IMR-90 (cell line): Measurements from ENCODE around the gene AMOTL2. TPM values are rescaled to one million over a fixed set of nuclear protein-coding genes. Genes with fewer than 3 reads are reported as not detected.
A peak's percentile ranks its signal among the peaks of the same experiment; 100 is the strongest.

Experiments
- ATAC-seq: fragments of 200-7000 bp; cut with Tn5 transposase; 2 replicates; pipeline ENCODE4 v1.9.1; 2020; ENCODE audit warnings: low read depth, mild to moderate bottlenecking, moderate library complexity
- BruUV-seq: library from RNA; stranded (reverse); fragments of 400-500 nt; replicated peaks from 2 replicates; lab custom pipeline; 2021; lab: Mats Ljungman, UMichigan
- CTCF ChIA-PET: fragments of 300-600 bp; formaldehyde crosslinking; extraction: SDS; loops from one replicate; lab custom pipeline; 2021; ENCODE audit warnings: antibody characterized with exemption; lab: Yijun Ruan, JAX
- POLR2A ChIA-PET: fragments of 300-600 bp; sonication (Branson Sonifier 250); formaldehyde crosslinking; loops from one replicate; lab custom pipeline; 2022; ENCODE audit warnings: antibody characterized with exemption; ENCODE audit not compliant: unreplicated experiment; lab: Charles Lee
- DNase-seq: peaks from one replicate; pipeline ENCODE4 v3.0.0; 2013
- H2AFZ ChIP-seq: replicated peaks from 2 replicates; pipeline ENCODE3; 2013; ENCODE audit warnings: low read length, mild to moderate bottlenecking; ENCODE audit not compliant: poor library complexity
- H2AK5ac ChIP-seq: 2 replicates; pipeline ENCODE4 v1.6.1; 2013; ENCODE audit warnings: low read depth, low read length, inconsistent platforms
- H2AK9ac ChIP-seq: replicated peaks from 2 replicates; pipeline ENCODE3; 2013; ENCODE audit warnings: mild to moderate bottlenecking, low read depth, low read length, moderate library complexity; ENCODE audit not compliant: poor library complexity
- H2BK120ac ChIP-seq: 2 replicates; pipeline ENCODE4 v1.6.1; 2013; ENCODE audit warnings: low read depth, low read length, inconsistent platforms
- H2BK15ac ChIP-seq: 3 replicates; pipeline ENCODE4 v1.6.1; 2013; ENCODE audit warnings: low read depth, low read length, inconsistent platforms
- H2BK20ac ChIP-seq: 2 replicates; pipeline ENCODE4 v1.6.1; 2013; ENCODE audit warnings: low read depth, mild to moderate bottlenecking, inconsistent platforms, low read length, moderate library complexity
- H2BK5ac ChIP-seq: 2 replicates; pipeline ENCODE4 v1.6.1; 2013; ENCODE audit warnings: mild to moderate bottlenecking, low read depth, low read length, inconsistent platforms; ENCODE audit not compliant: poor library complexity, severe bottlenecking
- H3K14ac ChIP-seq: replicated peaks from 2 replicates; pipeline ENCODE4 v1.6.1; 2013; ENCODE audit warnings: low read depth, low read length, inconsistent platforms
- H3K18ac ChIP-seq: 2 replicates; pipeline ENCODE4 v1.6.1; 2013; ENCODE audit warnings: low read depth, low read length, control low read depth
- H3K23ac ChIP-seq: 2 replicates; pipeline ENCODE4 v1.6.1; 2013; ENCODE audit warnings: low read depth, low read length, inconsistent platforms
- H3K27ac ChIP-seq: 2 replicates; pipeline ENCODE4 v1.5.1; 2013; ENCODE audit warnings: mild to moderate bottlenecking, control low read depth, low read length; ENCODE audit not compliant: insufficient read depth
- H3K27me3 ChIP-seq: 2 replicates; pipeline ENCODE4 v1.6.1; 2013; ENCODE audit warnings: low read length; ENCODE audit not compliant: control insufficient read depth, insufficient read depth
- H3K36me3 ChIP-seq: 2 replicates; pipeline ENCODE4 v1.6.1; 2013; ENCODE audit warnings: low read length, mixed read lengths; ENCODE audit not compliant: control insufficient read depth, insufficient read depth
- H3K4ac ChIP-seq: 2 replicates; pipeline ENCODE4 v1.6.1; 2013; ENCODE audit warnings: low read depth, low read length, inconsistent platforms
- H3K4me1 ChIP-seq: 2 replicates; pipeline ENCODE4 v1.6.1; 2013; ENCODE audit warnings: low read length, mixed read lengths; ENCODE audit not compliant: control insufficient read depth, insufficient read depth
- H3K4me2 ChIP-seq: 2 replicates; pipeline ENCODE4 v1.6.1; 2013; ENCODE audit warnings: low read depth, mild to moderate bottlenecking, control low read depth, low read length, moderate library complexity
- H3K4me3 ChIP-seq: 2 replicates; pipeline ENCODE4 v1.5.1; 2013; ENCODE audit warnings: low read depth, mild to moderate bottlenecking, control low read depth, low read length, moderate library complexity; ENCODE audit not compliant: insufficient read depth
- H3K56ac ChIP-seq: 2 replicates; pipeline ENCODE4 v1.6.1; 2013; ENCODE audit warnings: low read length, inconsistent platforms; ENCODE audit not compliant: insufficient read depth; ENCODE audit errors: extremely low read depth
- H3K79me1 ChIP-seq, 2 experiments: 2 replicates each; pipeline ENCODE4 v1.6.1; 2013; ENCODE audit warnings: low read length in 2 of 2, inconsistent platforms in 1 of 2, low read depth in 1 of 2
- H3K9ac ChIP-seq: 2 replicates; pipeline ENCODE4 v1.6.1; 2013; ENCODE audit warnings: low read depth, low read length, control low read depth
- H3K9me1 ChIP-seq: 2 replicates; pipeline ENCODE4 v1.6.1; 2013; ENCODE audit warnings: low read length, inconsistent platforms; ENCODE audit not compliant: insufficient read depth
- H3K9me3 ChIP-seq: 2 replicates; pipeline ENCODE4 v1.6.1; 2013; ENCODE audit warnings: low read length; ENCODE audit not compliant: control insufficient read depth, insufficient read depth
- H4K20me1 ChIP-seq: 2 replicates; pipeline ENCODE4 v1.6.1; 2013; ENCODE audit warnings: low read length, inconsistent platforms; ENCODE audit not compliant: insufficient read depth
- H4K5ac ChIP-seq: 2 replicates; pipeline ENCODE4 v1.6.1; 2013; ENCODE audit warnings: mild to moderate bottlenecking, low read depth, low read length, control low read depth
- H4K8ac ChIP-seq, 2 experiments: 2 replicates each; pipeline ENCODE4 v1.6.1; 2013; ENCODE audit warnings: low read depth in 2 of 2, low read length in 2 of 2, control low read depth in 1 of 2, inconsistent platforms in 1 of 2
- H4K91ac ChIP-seq: 2 replicates; pipeline ENCODE4 v1.6.1; 2013; ENCODE audit warnings: low read depth, low read length, inconsistent platforms; ENCODE audit not compliant: insufficient read depth
- BHLHE40 ChIP-seq: fragments of 150-350 bp; IDR thresholded peaks from 2 replicates; pipeline ENCODE4 v1.6.1; 2016; ENCODE audit warnings: mild to moderate bottlenecking, low read depth, low read length
- CEBPB ChIP-seq: IDR thresholded peaks from 2 replicates; pipeline ENCODE4 v1.6.1; 2012; ENCODE audit warnings: low read depth, low read length, improper control_type of control experiment
- FOS ChIP-seq: fragments of 150-350 bp; IDR thresholded peaks from 2 replicates; pipeline ENCODE4 v1.6.1; 2016; ENCODE audit warnings: low read depth, low read length
- MAFK ChIP-seq: IDR thresholded peaks from 2 replicates; pipeline ENCODE4 v1.6.1; 2012; ENCODE audit warnings: low read depth, low read length, improper control_type of control experiment
- MAZ ChIP-seq: IDR thresholded peaks from 2 replicates; pipeline ENCODE4 v1.6.1; 2012; ENCODE audit warnings: low read depth, mild to moderate bottlenecking, low read length, improper control_type of control experiment, moderate library complexity, borderline replicate concordance
- NFE2L2 ChIP-seq: fragments of 150-350 bp; IDR thresholded peaks from 2 replicates; pipeline ENCODE4 v1.6.1; 2016; ENCODE audit warnings: low read depth, mild to moderate bottlenecking, low read length
- POLR2A ChIP-seq: IDR thresholded peaks from 2 replicates; pipeline ENCODE4 v1.6.1; 2012; ENCODE audit warnings: mild to moderate bottlenecking, low read depth, low read length
- RCOR1 ChIP-seq: IDR thresholded peaks from 2 replicates; pipeline ENCODE4 v1.6.1; 2012; ENCODE audit warnings: mild to moderate bottlenecking, low read length, improper control_type of control experiment; ENCODE audit not compliant: insufficient replicate concordance
- SMC3 ChIP-seq: fragments of 150-350 bp; IDR thresholded peaks from 2 replicates; pipeline ENCODE4 v1.6.1; 2016; ENCODE audit warnings: low read depth, mild to moderate bottlenecking, antibody characterized with exemption, low read length, moderate library complexity
- WGBS, 2 experiments: methylation state at CpG; one replicate each; pipeline versions ENCODE4 v1.1.5 to v1.1.7; 2013; ENCODE audit warnings: missing lambda C conversion rate in 2 of 2; ENCODE audit not compliant: insufficient read length in 1 of 2; ENCODE audit errors: extremely low coverage in 2 of 2; 5-methylcytosine and 5-hydroxymethylcytosine counted together
- dilution Hi-C: fragments of 300-500 bp; cut with HindIII; formaldehyde crosslinking; loops from one replicate; pipeline ENCODE4 v1.14.3; 2018; ENCODE audit warnings: low sequenced_read_pairs; ENCODE audit not compliant: unreplicated experiment
- in situ Hi-C: fragments of 300-500 bp; cut with MboI; formaldehyde crosslinking; loops from 3 replicates; pipeline ENCODE4 v1.14.3; 2019; ENCODE audit warnings: low sequenced_read_pairs, inconsistent platforms, mixed read lengths
- intact Hi-C: fragments of 100-400 bp; cut with micrococcal nuclease; formaldehyde crosslinking; loops from 2 replicates; pipeline ENCODE4 v1.10.0; 2022
- polyA plus RNA-seq, 3 experiments: library from polyadenylated mRNA; depleted of rRNA; stranded (reverse); fragments of >200 nt; gene quantifications; 2 replicates each; pipeline ENCODE4 v1.2.3, GENCODE V29; 2012; ENCODE audit warnings: low replicate concordance in 1 of 3
- total RNA-seq: library from RNA; depleted of rRNA; stranded (reverse); fragments of >200 nt; gene quantifications from 2 replicates; pipeline ENCODE4 v1.2.3, GENCODE V29; 2012
- TF ChIP-seq, protein P1 (sequence below): fragments of 150-350 bp; IDR thresholded peaks from 2 replicates; pipeline ENCODE4 v1.6.1; 2016; ENCODE audit warnings: low read depth, mild to moderate bottlenecking, low read length, moderate library complexity, borderline replicate concordance
- TF ChIP-seq, protein P2 (sequence below): conservative IDR thresholded peaks from 2 replicates; pipeline ENCODE4 v1.5.1; 2012; ENCODE audit warnings: mild to moderate bottlenecking, low read depth, low read length, improper control_type of control experiment

The AMOTL2 gene
- total and polyA plus RNA-seq, 2 of the 4 experiments (the other 2 are of a cell fraction): 162 to 176 TPM

DNA sequence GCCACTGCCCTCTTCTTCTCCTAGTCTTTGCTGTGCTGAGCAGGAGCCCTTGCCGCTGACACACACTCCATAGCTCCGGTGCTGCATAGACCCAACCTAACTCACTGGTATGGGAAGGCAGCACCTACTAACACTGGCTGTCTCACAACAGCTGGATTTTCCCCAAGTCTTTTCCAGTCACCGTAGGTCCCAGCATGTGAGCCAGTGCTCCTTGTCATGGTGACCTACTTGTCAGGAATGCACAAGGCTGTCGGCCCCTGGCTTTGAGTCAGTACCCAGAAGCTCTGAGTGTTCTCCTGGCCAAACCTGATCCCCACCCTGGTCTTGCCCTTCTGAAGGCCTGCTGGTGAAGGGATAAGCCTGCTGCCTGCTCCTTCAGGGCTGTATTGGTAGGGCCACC, 25.7 kb downstream of the AMOTL2 start:
- H2AFZ ChIP-seq: peak overlapping the region; percentile 60
- in situ Hi-C loops: no loop called here
- peak overlapping the region; percentile 24; the same call in 1 of the 2 replicates for H3K14ac ChIP-seq
- peak overlapping the region; percentile 64 for H2BK5ac ChIP-seq
- peak overlapping the region; percentile 72 for H3K4ac ChIP-seq
- no peak overlapping the region for H3K4me3 ChIP-seq
- H2AK9ac ChIP-seq: peak overlapping the region; percentile 22
- 0 out of 2 replicates have a peak overlapping the region, but pooled peaks have one; percentile 31 for H3K27ac ChIP-seq
- no peak overlapping the region for H3K56ac ChIP-seq
- peak; percentile 64 for ATAC-seq
- peak overlapping the region; percentile 64; the same call in 1 of the 2 replicates for H2BK20ac ChIP-seq
- TF ChIP-seq NFE2L2 (peak; percentile 19; the same call in 1 of the 2 replicates), MAFK (no peak), FOS (0 out of 2 replicates have a peak, but pooled peaks have one; percentile 9), BHLHE40 (peak; percentile 61), SMC3 (no peak), RCOR1 (peak; percentile 66), CEBPB (no peak), MAZ (no peak), POLR2A (no peak)
- TF ChIP-seq, protein P1, sequence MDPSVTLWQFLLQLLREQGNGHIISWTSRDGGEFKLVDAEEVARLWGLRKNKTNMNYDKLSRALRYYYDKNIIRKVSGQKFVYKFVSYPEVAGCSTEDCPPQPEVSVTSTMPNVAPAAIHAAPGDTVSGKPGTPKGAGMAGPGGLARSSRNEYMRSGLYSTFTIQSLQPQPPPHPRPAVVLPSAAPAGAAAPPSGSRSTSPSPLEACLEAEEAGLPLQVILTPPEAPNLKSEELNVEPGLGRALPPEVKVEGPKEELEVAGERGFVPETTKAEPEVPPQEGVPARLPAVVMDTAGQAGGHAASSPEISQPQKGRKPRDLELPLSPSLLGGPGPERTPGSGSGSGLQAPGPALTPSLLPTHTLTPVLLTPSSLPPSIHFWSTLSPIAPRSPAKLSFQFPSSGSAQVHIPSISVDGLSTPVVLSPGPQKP: no peak
- TF ChIP-seq, protein P2, sequence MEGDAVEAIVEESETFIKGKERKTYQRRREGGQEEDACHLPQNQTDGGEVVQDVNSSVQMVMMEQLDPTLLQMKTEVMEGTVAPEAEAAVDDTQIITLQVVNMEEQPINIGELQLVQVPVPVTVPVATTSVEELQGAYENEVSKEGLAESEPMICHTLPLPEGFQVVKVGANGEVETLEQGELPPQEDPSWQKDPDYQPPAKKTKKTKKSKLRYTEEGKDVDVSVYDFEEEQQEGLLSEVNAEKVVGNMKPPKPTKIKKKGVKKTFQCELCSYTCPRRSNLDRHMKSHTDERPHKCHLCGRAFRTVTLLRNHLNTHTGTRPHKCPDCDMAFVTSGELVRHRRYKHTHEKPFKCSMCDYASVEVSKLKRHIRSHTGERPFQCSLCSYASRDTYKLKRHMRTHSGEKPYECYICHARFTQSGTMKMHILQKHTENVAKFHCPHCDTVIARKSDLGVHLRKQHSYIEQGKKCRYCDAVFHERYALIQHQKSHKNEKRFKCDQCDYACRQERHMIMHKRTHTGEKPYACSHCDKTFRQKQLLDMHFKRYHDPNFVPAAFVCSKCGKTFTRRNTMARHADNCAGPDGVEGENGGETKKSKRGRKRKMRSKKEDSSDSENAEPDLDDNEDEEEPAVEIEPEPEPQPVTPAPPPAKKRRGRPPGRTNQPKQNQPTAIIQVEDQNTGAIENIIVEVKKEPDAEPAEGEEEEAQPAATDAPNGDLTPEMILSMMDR: no peak
- H3K36me3 ChIP-seq: peaks cover 1% of the 10 kb centered on the region; the same call in 1 of the 2 replicates
- CTCF ChIA-PET: interaction anchor here (2.9 kb wide), 1 partner anchor 125 kb away, joined by 9 read pairs; no protein-coding TSS in a partner anchor
- no peak overlapping the region for H3K9ac ChIP-seq
- no peak overlapping the region for H4K5ac ChIP-seq
- H3K4me1 ChIP-seq: peaks cover 9% of the 10 kb centered on the region
- H2BK15ac ChIP-seq: peak overlapping the region; percentile 13; the same call in 1 of the 3 replicates
- dilution Hi-C loops: no loop called here
- peak overlapping the region in 1 of 2 experiments; percentile 49; a peak in 1 of 4 replicates for H4K8ac ChIP-seq
- H3K23ac ChIP-seq: peak overlapping the region; percentile 29; the same call in 1 of the 2 replicates
- peaks cover 0 to 25% of the 10 kb centered on the region in 2 experiments; a peak in 2 of 4 replicates for H3K79me1 ChIP-seq
- peaks cover 21% of the 10 kb centered on the region for H3K9me1 ChIP-seq
- DNase-seq: peak; percentile 80
- POLR2A ChIA-PET: no interaction called here
- BruUV-seq: no TSS peak
- H3K4me2 ChIP-seq: no peak overlapping the region
- intact Hi-C loops: no loop called here
- H2AK5ac ChIP-seq: peak overlapping the region; percentile 74
- 0% methylated on average over 2 of the region's 4 CpGs; no CpG with 5 or more reads in 1 of the 2 experiments for WGBS, 2 experiments
- peak overlapping the region; percentile 46 for H4K91ac ChIP-seq
- H3K18ac ChIP-seq: peak overlapping the region; percentile 53; the same call in 1 of the 2 replicates
- peak overlapping the region; percentile 71 for H2BK120ac ChIP-seq
- peaks cover 2% of the 10 kb centered on the region for H3K9me3 ChIP-seq
- H3K27me3 ChIP-seq: no peaks in the 10 kb centered on the region
- H4K20me1 ChIP-seq: peaks cover 8% of the 10 kb centered on the region
